ENCODE results near the gene NOL3.

NOL3 gene

DNA sequence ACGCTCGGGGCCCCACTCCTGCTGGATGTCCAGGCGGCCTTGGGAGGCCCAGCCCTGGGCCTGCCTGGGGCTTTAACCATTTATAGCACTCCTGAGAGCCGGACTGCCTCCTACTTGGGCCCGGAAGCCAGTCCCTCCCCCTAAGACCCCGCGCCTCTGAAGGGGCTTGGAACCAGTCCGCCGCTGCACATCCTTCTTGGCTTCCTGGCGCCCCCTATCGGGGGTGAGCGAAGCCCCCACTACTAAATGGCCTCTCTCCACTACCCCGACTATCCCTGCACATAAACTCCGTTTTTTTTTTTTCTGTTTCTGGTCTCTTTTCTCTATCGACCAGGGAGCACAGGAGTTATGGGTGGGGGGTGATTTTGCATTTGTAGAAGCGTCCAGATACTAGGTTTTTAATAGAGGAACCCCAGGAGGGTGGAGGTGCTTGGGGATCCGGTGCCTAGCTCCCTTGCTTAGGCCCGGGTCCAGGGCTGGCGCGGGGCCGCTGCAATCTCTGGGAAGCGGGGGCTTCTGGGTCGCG, 633 bp upstream of the NOL3 start:
- no peak for DNase-seq (ENCODE audit: extremely low read depth in 1 of 2, low read depth in 1 of 2)

GRCh38 chr16:67170949-67171649, 761 bp downstream of the NOL3 start:
- no peak for DNase-seq (ENCODE audit: extremely low read depth in 1 of 2, low read depth in 1 of 2)

DNA sequence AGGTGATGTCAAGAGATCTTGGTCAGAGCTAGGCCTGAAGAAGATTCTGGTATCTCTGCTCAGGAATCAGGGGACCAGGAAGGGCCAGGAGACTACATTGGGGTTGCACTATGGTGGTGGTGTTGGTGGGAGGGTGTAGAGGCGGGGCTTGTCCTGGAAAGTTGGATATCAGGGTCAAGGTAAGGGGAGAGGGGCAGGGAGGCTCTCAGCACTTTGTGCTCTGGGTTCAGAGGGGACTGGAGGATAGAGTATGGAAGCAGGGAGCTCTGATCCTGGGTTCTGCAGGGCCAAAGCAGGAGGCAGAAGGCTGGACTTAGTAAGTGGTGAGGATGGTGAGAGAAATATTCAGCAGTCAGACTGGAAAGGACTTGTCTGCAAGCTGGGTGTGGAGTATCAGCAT, 3.0 kb downstream of the NOL3 start:
- no peak for DNase-seq (ENCODE audit: extremely low read depth in 1 of 2, low read depth in 1 of 2)

- DNase-seq (ENCODE audit: extremely low read depth in 1 of 2, low read depth in 1 of 2), result peak in 1 of 2 donors; percentile 51
These were observed 3.7 kb downstream of the NOL3 start for GRCh38 chr16:67173808-67174705.

DNA sequence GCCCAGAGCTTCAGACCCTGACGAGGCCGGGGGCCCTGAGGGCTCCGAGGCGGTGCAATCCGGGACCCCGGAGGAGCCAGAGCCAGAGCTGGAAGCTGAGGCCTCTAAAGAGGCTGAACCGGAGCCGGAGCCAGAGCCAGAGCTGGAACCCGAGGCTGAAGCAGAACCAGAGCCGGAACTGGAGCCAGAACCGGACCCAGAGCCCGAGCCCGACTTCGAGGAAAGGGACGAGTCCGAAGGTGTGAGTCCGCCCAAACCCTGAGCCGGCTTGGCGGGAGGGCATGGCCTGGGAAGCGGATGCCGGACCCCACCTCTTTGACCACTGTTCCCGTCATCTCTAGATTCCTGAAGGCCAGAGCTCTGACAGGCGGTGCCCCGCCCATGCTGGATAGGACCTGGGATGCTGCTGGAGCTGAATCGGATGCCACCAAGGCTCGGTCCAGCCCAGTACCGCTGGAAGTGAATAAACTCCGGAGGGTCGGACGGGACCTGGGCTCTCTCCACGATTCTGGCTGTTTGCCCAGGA, 4.4 kb downstream of the NOL3 start:
- DNase-seq (ENCODE audit: extremely low read depth in 1 of 2, low read depth in 1 of 2), result no peak

DNA sequence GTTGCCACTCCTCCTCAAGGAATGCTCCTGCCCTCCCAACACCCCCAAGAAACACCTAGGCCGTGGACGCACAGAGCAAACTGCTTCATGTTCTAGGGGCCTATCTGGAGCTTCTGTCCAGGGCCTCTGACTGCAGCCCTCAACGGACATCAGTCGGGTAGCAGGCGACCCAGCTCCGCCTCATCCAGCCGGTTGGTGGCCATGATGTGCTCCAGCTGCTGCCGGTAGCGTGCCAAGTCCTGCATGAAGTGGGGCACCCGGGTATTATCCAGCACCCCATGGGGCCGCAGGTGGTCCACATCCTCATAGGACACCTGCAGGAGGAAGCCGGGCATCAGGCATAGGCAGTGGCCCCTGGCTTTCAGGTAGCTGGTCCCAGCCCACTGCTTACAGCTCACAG, 6.3 kb downstream of the NOL3 start:
- no peak for DNase-seq (ENCODE audit: extremely low read depth in 1 of 2, low read depth in 1 of 2)

- no peak for DNase-seq (ENCODE audit: extremely low read depth in 1 of 2, low read depth in 1 of 2)
These were observed 7.7 kb downstream of the NOL3 start for GRCh38 chr16:67177743-67178699.

GRCh38 chr16:67179421-67180080, 9.2 kb downstream of the NOL3 start:
- no peak for DNase-seq (ENCODE audit: extremely low read depth in 1 of 2, low read depth in 1 of 2)

DNA sequence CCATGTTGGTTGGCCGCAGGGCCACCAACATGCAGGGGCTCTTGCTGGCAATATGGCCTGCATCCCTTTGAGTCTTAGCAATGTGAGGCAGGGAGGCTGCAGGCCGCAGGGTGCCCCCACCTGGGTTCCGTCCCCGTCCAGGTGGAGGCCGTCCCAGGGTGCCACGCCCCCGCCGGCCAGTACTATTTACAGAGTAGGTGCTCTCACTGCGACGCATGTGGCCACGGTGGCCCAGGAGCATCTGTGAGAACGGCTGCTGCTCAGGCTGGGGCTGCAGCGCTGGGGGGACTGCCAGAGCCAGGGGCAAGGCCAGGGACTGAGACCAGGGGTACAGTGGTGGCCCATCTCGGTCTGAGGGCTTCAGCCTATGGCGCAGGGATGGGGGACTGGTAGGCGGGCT, 9.8 kb downstream of the NOL3 start:
- DNase-seq (ENCODE audit: extremely low read depth in 1 of 2, low read depth in 1 of 2), result no peak

DNA sequence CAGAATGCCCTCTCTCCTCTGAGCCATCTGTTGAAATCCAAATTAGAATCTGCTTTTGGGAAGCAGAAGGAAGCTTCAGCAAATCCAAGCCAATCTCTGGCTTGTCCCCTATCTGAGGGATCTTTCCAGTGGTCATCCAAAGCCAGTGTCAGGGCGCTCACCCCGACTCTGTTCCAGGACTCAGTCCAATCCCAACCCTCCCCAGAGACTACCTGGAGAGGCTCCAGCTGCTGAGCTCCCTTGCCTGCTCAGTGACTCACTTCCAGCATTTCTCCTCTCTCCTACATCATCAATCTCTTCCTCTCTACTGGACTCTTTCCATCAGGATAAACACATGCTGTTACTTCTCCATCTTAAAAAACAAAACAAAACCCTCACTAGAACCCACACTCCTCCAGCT, 11.0 kb downstream of the NOL3 start:
- no peak for DNase-seq (ENCODE audit: extremely low read depth in 1 of 2, low read depth in 1 of 2)

- DNase-seq (ENCODE audit: extremely low read depth in 1 of 2, low read depth in 1 of 2), result no peak
These were observed 11.9 kb downstream of the NOL3 start for GRCh38 chr16:67182288-67182687.

- DNase-seq (ENCODE audit: extremely low read depth in 1 of 2, low read depth in 1 of 2), result no peak
These were observed 12.9 kb downstream of the NOL3 start for GRCh38 chr16:67183284-67183626.

DNA sequence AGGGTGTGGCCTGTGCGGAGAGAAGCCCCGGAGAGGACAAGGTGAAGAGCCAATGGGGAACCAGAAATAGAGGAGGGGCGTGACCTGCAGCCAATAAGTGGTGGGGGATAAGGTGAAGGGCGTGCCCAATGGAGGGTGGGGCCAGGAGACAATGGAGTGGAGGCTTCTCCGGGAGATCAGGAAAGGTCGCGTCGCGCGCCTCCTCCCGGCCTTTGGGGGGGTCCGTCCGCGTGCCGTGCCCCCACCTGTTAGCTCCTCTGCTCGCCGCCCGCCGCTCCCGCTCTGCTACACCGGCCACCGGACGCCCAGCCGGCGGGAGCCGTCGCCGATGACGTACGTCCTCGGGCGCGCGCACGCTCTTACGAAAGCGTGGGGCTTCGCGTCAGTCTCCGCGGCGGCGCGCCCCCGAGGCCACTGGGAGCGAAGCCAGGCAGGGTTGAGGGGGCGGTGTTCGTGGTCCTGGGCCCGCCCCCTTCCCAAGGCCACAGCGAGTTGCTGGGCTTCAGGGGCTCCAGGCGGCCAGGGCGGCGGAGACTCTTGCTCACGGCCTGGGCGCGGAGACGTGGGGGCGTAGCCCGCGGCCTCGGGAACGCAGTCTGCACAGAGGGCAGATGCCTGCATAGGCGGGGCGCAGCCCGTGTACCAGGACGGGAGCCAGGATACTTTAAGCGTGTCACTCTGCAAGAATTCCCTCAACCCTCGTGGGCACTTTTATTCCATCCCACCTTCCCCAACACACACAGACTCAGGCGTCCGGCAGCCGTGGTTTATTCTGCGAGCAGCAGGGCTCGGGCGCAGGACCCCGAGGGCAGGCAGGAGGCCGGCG, 13.5 kb downstream of the NOL3 start, which contains the start of gene MATCAP1:
Gene MATCAP1, minus strand, starts transcription at position 337 of the 826 bp plus-strand sequence. CDS start 3,353 bp downstream, outside the sequence.
- peak; percentile 81 to 95 for DNase-seq (ENCODE audit: extremely low read depth in 1 of 2, low read depth in 1 of 2)

DNA sequence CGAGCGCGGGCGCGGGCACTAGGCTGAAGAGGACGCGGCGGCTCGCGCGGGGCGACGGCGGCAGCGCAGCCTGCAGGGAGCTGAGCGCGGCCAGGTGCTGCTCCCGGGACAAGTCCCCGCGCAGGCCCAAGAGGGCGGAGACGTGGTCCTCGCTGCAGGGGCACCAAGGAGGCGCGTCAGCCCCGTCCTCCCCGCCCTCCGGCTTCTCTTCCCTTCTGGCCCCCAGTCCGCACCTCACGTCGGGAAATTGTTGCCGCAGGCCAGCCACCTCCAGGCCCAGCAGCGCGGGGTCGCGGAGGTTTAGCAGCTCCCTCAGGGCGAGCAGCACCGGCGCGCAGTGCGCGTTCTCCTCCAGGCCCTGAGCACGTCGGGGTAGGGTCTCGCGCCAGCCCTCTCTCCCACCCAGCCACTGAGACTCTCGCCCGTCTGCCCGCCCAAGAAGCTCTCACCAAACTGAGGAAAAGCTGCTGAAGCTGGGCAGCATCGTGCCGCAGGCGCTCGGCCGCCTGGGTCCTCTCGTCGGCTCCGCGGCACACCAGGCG, 14.2 kb downstream of the NOL3 start:
- no peak for DNase-seq (ENCODE audit: extremely low read depth in 1 of 2, low read depth in 1 of 2)

DNA sequence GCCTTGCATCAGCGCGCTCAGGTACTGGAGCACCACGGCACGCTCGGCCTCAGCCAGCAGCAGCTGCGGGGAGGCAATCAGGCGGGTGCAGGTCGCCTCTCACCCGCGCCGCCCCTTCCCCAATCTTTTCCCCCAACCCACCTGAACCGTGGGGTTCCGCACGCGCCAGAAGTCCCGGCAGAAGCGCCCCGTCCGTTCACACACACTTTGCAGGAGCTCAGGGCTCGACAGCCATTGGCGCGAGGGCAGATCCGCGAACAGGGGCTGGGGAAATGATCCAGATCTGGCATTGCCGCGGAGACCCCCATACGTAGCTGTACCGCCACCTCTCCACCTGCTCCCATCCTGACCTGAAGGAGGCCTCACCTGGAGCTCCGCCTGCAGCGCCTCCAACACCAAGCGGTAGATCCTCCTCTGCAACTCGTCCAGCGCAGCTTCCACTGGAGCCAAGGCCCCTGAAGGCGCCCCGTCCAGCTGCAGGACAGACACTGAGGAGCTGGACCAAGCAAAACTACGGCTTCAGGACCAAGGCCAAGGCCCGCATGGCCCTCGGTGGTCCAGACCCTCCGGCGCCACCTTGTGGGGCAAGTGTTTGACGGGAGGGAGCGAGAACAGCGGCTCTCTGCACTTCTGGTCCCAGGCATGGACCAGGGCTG, 14.8 kb downstream of the NOL3 start:
- DNase-seq (ENCODE audit: extremely low read depth in 1 of 2, low read depth in 1 of 2), result peak; percentile 62 to 77

DNA sequence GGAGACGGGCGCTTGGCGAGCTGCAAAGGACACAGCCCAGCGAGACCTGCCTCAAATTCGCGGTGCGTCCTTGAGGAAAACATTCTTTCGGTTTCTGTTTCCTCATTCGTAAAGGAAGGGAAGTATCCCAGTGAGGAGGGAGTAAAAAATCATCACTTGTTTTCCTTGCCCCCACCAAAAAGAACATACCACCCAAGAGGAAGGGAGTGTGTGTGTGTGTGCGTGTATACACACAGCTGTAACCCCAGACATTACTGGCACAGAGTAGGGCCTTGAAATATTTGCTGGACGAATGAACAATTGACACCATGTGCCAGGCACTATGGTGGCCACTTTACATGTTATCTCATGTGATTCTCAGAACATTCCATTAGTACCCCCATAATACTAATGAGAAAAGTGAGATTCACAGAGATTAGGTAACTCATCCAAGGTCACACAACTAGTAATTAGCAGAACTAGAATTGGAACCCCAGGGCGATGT, 15.4 kb downstream of the NOL3 start:
- DNase-seq (ENCODE audit: extremely low read depth in 1 of 2, low read depth in 1 of 2), result no peak

DNA sequence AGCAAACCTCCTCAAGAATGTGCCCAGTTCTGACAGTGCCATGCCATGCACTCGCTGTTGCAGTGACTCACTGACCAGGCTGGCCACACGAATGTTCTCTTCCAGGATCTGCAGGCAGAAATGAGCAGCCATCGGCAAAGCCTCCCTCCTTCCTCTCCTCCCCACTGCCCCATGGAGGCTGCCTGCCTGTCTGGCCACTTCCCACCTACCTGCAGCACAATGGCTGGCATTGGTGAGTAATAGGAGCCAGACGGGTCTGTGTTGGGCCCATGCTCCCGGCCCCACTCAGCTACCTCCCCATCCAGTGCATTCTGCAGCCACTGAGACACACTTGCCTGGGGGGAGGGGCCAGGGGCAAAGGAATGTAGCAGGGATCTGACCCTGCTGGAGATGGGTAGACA, 16.2 kb downstream of the NOL3 start:
- DNase-seq (ENCODE audit: extremely low read depth in 1 of 2, low read depth in 1 of 2), result no peak

DNA sequence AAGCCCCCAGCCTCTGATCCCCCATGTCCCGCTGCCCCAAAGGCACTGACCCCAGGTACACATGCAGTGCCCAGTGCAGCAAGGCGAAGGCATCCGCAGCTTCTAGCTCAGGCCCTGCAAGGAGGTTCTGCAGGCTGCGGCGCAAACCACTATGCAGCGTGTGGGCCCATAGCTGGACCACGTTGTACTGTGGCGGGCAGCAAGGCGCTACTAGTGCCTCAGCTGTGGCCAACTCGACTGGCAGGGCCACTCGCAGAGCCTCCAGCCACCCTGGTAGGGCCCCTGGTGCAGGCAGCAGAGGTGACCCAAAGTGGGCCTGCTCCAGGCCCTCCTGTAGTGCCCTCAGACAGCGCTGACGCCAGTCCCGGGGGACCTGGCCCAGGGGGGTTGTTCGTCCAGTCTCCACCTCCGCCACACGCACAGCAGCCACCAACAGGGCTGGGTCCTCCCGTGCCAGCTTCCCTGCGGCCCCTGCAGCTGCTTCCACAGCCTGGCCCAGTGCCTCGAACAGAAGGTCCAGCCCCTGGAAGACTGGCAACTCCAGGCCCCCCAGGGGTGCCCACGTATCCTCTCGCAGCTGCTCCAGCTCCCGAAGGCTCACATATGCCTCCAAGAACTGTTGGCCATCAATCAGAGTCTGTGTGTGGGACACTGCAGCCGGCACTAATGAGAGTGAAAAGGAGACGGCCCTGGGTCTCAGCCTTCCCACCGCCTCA, 17.0 kb downstream of the NOL3 start:
- DNase-seq (ENCODE audit: extremely low read depth in 1 of 2, low read depth in 1 of 2), result no peak

Measured in stimulated activated CD8-positive, alpha-beta memory T cell treated with anti-CD3 and anti-CD28 coated beads, Interleukin-7, amount 100 ng/mL, for 48 hours (primary cell).